ENCODE results near the gene LRG1. TPM values are rescaled to one million over a fixed set of nuclear protein-coding genes. Genes with fewer than 3 reads are reported as not detected.

The LRG1 gene
- total RNA-seq, 2 donors from 2014 or later: 0.86 to 1.4 TPM

DNA sequence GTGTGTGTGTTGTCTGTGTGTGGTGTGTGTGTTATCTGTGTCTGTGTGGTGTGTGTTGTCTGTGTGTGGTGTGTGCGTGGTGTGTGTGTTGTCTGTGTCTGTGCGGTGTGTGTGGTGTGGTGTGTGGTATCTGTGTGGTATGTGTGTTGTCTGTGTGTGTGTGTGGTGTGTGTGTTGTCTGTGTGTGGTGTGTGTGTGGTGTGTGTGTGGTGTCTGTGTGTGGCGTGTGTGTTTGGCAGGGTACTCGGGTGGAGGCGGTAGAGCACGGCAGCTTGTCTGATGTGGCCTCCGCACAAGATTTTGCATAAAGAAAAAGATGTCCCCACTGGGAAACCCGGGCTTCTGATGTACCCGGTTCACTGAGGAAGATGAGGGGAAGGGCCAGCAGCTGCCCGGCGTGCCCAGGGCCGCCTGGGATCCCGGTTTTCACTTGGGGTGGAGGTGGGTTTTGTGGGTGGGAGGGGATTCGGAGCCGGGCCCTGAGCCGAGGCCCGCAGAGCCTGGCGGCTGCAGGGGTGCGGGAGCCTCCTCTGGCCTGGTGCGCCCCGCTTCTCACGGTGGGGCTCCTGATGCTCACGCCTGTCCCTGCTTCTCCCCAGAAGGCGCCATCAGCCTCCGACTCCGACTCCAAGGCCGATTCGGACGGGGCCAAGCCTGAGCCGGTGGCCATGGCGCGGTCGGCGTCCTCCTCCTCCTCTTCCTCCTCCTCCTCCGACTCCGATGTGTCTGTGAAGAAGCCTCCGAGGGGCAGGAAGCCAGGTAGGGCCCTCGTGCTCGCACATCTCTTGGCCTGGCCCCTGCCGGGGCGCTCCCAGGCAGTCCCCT, 46.5 kb downstream of the LRG1 start:
- no peak overlapping the region for H3K9ac ChIP-seq (ENCODE audit: extremely low read depth, low read length, poor library complexity, severe bottlenecking)
- no peak overlapping the region for H3K27ac ChIP-seq (ENCODE audit: low read depth, low read length)
- no peak for DNase-seq
- H3K9me3 ChIP-seq (ENCODE audit: control insufficient read depth, low read length): no peaks in the 10 kb centered on the region
- Mint-ChIP-seq H3K27ac (no peak overlapping the region), H3K27me3 (ENCODE audit: insufficient read depth) (no peaks in the 10 kb centered on the region), H3K4me1 (no peaks in the 10 kb centered on the region), H3K36me3 (ENCODE audit: low read depth) (peaks cover 41% of the 10 kb centered on the region), H3K4me3 (no peak overlapping the region), H3K9me3 (no peaks in the 10 kb centered on the region)
- no peaks in the 10 kb centered on the region for H3K4me1 ChIP-seq (ENCODE audit: control insufficient read depth, insufficient read depth, low read length)
- WGBS, 2 experiments (ENCODE audit: insufficient coverage in 1 of 2, insufficient read length in 1 of 2): 94 to 95% methylated on average over 28 to 41 of the region's 41 CpGs
- H3K27me3 ChIP-seq (ENCODE audit: control insufficient read depth, insufficient read depth, low read length, poor library complexity, severe bottlenecking): no peaks in the 10 kb centered on the region
- no peak for TF ChIP-seq CTCF (conservative IDR thresholded peaks at IDR 0.05)
- peaks cover 61% of the 10 kb centered on the region for H3K36me3 ChIP-seq (ENCODE audit: control insufficient read depth, insufficient read depth, low read length)
- H3K4me3 ChIP-seq (ENCODE audit: low read length): no peak overlapping the region

- Histone ChIP-seq H3K9ac (ENCODE audit: extremely low read depth, low read length, poor library complexity, severe bottlenecking) (no peak overlapping the region), H3K36me3 (ENCODE audit: control insufficient read depth, insufficient read depth, low read length) (peaks cover 59% of the 10 kb centered on the region), H3K9me3 (ENCODE audit: control insufficient read depth, low read length) (no peaks in the 10 kb centered on the region), H3K27me3 (ENCODE audit: control insufficient read depth, insufficient read depth, low read length, poor library complexity, severe bottlenecking) (no peaks in the 10 kb centered on the region), H3K4me1 (ENCODE audit: control insufficient read depth, insufficient read depth, low read length) (no peaks in the 10 kb centered on the region), H3K4me3 (ENCODE audit: low read length) (no peak overlapping the region), H3K27ac (ENCODE audit: low read depth, low read length) (no peak overlapping the region)
- Mint-ChIP-seq H3K4me1 (no peaks in the 10 kb centered on the region), H3K9me3 (no peaks in the 10 kb centered on the region), H3K27ac (no peak overlapping the region), H3K36me3 (ENCODE audit: low read depth) (peaks cover 43% of the 10 kb centered on the region), H3K4me3 (no peak overlapping the region), H3K27me3 (ENCODE audit: insufficient read depth) (no peaks in the 10 kb centered on the region)
- DNase-seq: no peak
- TF ChIP-seq CTCF (conservative IDR thresholded peaks at IDR 0.05): no peak
- 100% methylated on average over 2 of the region's 3 CpGs; no CpG with 5 or more reads in 1 of the 2 experiments for WGBS, 2 experiments (ENCODE audit: insufficient coverage in 1 of 2, insufficient read length in 1 of 2)
Observed at GRCh38 chr19:4492337-4493103, 47.3 kb downstream of the LRG1 start.

GRCh38 chr19:4491446-4491845, 48.4 kb downstream of the LRG1 start:
- Histone ChIP-seq H3K9ac (ENCODE audit: extremely low read depth, low read length, poor library complexity, severe bottlenecking) (no peak overlapping the region), H3K27me3 (ENCODE audit: control insufficient read depth, insufficient read depth, low read length, poor library complexity, severe bottlenecking) (no peaks in the 10 kb centered on the region), H3K9me3 (ENCODE audit: control insufficient read depth, low read length) (no peaks in the 10 kb centered on the region), H3K36me3 (ENCODE audit: control insufficient read depth, insufficient read depth, low read length) (peaks cover 64% of the 10 kb centered on the region), H3K27ac (ENCODE audit: low read depth, low read length) (no peak overlapping the region), H3K4me1 (ENCODE audit: control insufficient read depth, insufficient read depth, low read length) (no peaks in the 10 kb centered on the region), H3K4me3 (ENCODE audit: low read length) (no peak overlapping the region)
- Mint-ChIP-seq H3K27me3 (ENCODE audit: insufficient read depth) (no peaks in the 10 kb centered on the region), H3K27ac (no peak overlapping the region), H3K4me3 (no peak overlapping the region), H3K4me1 (no peaks in the 10 kb centered on the region), H3K9me3 (no peaks in the 10 kb centered on the region), H3K36me3 (ENCODE audit: low read depth) (peaks cover 50% of the 10 kb centered on the region)
- 95 to 99% methylated on average over 10 to 21 of the region's 21 CpGs for WGBS, 2 experiments (ENCODE audit: insufficient coverage in 1 of 2, insufficient read length in 1 of 2)
- TF ChIP-seq CTCF (conservative IDR thresholded peaks at IDR 0.05): no peak
- no peak for DNase-seq
